SJCRH30 (cell line): ENCODE data around the gene LMBRD2. TPM values are rescaled to one million over a fixed set of nuclear protein-coding genes. Genes with fewer than 3 reads are reported as not detected.
"Not testable (repeated sequence)": the region's sequence is repeated elsewhere in the genome, so short reads cannot be mapped to it uniquely, and the experiment has no call there.

ENCODE experiments used
- DNase-seq, 2 experiments: peaks; one replicate each; pipeline ENCODE4 v3.0.0-alpha.2; 2015 to 2020
- H3K27ac ChIP-seq: fragments of 250-450 bp; sonication (Bioruptor Pico); 2 replicates; pipeline ENCODE4 v1.5.1; 2020; ENCODE audit warnings: mild to moderate bottlenecking, moderate library complexity
- H3K27me3 ChIP-seq: fragments of 250-450 bp; sonication (Bioruptor Pico); 2 replicates; pipeline ENCODE4 v1.5.1; 2020; ENCODE audit warnings: mild to moderate bottlenecking, moderate library complexity
- H3K36me3 ChIP-seq: fragments of 250-450 bp; sonication (Bioruptor Pico); 2 replicates; pipeline ENCODE4 v1.5.1; 2020; ENCODE audit warnings: mild to moderate bottlenecking, moderate library complexity
- H3K4me1 ChIP-seq: fragments of 250-450 bp; sonication (Bioruptor Pico); 2 replicates; pipeline ENCODE4 v1.5.1; 2020; ENCODE audit warnings: mild to moderate bottlenecking, moderate library complexity
- H3K4me3 ChIP-seq: fragments of 250-450 bp; sonication (Bioruptor Pico); 2 replicates; pipeline ENCODE4 v1.5.1; 2020; ENCODE audit warnings: mild to moderate bottlenecking, moderate library complexity
- H3K9me3 ChIP-seq: fragments of 250-450 bp; sonication (Bioruptor Pico); replicated peaks from 2 replicates; pipeline ENCODE4 v1.5.1; 2020; ENCODE audit warnings: mild to moderate bottlenecking, moderate library complexity
- total RNA-seq: library from RNA; depleted of rRNA; stranded (reverse); fragments of >200 nt; shearing (Covaris generic); gene quantifications from 2 replicates; pipeline ENCODE4 v1.2.3, GENCODE V29; 2014

LMBRD2 gene
- total RNA-seq, 1 experiment from 2014 or later = 14.9 TPM

GRCh38 chr5:36152324-36153297, 924 bp upstream of the LMBRD2 start:
- Histone ChIP-seq H3K36me3 (peaks cover 46% of the 10 kb centered on the region), H3K27ac (peak overlapping the region; percentile 96), H3K4me3 (peak overlapping the region; percentile 87), H3K9me3 (no peaks in the 10 kb centered on the region), H3K4me1 (peaks cover 27% of the 10 kb centered on the region), H3K27me3 (no peaks in the 10 kb centered on the region)
- peak in 1 of 2 experiments; percentile 46 for DNase-seq

GRCh38 chr5:36150676-36151433, 832 bp downstream of the LMBRD2 start:
- Histone ChIP-seq H3K4me1 (peaks cover 19% of the 10 kb centered on the region), H3K36me3 (peaks cover 38% of the 10 kb centered on the region), H3K27ac (peak overlapping the region; percentile 96), H3K27me3 (no peaks in the 10 kb centered on the region), H3K9me3 (no peaks in the 10 kb centered on the region), H3K4me3 (peak overlapping the region; percentile 87)
- peak; percentile 75 to 77 for DNase-seq

- peaks cover 11% of the 10 kb centered on the region for H3K4me1 ChIP-seq
- no peak overlapping the region for H3K27ac ChIP-seq
- H3K36me3 ChIP-seq = peaks cover 6% of the 10 kb centered on the region
- no peaks in the 10 kb centered on the region for H3K9me3 ChIP-seq
- DNase-seq = no peak
- no peak overlapping the region for H3K4me3 ChIP-seq
- no peaks in the 10 kb centered on the region for H3K27me3 ChIP-seq
These were observed 4.0 kb downstream of the LMBRD2 start for GRCh38 chr5:36147681-36148080.

GRCh38 chr5:36146390-36146789, 5.3 kb downstream of the LMBRD2 start:
- H3K4me3 ChIP-seq = no peak overlapping the region
- H3K4me1 ChIP-seq = peaks cover 11% of the 10 kb centered on the region
- DNase-seq = no peak
- H3K27me3 ChIP-seq = no peaks in the 10 kb centered on the region
- peaks cover 6% of the 10 kb centered on the region for H3K36me3 ChIP-seq
- no peaks in the 10 kb centered on the region for H3K9me3 ChIP-seq
- H3K27ac ChIP-seq = no peak overlapping the region

DNA sequence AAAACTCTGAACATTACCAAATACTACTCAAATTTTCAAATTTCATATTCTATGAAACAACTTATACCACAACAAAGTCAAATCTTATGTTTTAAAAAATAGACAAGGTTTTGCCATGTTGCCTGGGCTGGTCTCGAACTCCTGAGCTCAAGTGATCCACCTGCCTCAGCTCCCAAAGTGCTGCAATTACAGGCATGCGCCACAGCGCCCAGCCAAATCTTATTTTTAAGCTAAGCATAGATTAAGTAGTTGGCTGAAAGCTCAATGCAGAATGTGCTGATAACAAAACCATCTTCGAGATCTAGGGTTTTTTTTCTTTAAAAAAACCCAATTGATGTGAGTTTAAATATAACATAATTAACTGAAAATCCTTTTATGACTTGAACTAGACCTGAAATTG, 6.4 kb downstream of the LMBRD2 start:
- DNase-seq = no peak
- Histone ChIP-seq H3K27ac (no peak overlapping the region), H3K27me3 (no peaks in the 10 kb centered on the region), H3K4me3 (no peak overlapping the region), H3K9me3 (no peaks in the 10 kb centered on the region), H3K36me3 (peaks cover 16% of the 10 kb centered on the region), H3K4me1 (peaks cover 9% of the 10 kb centered on the region)

- no peak overlapping the region for H3K27ac ChIP-seq
- DNase-seq = no peak
- peaks cover 37% of the 10 kb centered on the region for H3K36me3 ChIP-seq
- H3K27me3 ChIP-seq = no peaks in the 10 kb centered on the region
- H3K4me3 ChIP-seq = no peak overlapping the region
- H3K9me3 ChIP-seq = no peaks in the 10 kb centered on the region
- H3K4me1 ChIP-seq = no peaks in the 10 kb centered on the region
These were observed 12.6 kb downstream of the LMBRD2 start for GRCh38 chr5:36138900-36139683.

DNA sequence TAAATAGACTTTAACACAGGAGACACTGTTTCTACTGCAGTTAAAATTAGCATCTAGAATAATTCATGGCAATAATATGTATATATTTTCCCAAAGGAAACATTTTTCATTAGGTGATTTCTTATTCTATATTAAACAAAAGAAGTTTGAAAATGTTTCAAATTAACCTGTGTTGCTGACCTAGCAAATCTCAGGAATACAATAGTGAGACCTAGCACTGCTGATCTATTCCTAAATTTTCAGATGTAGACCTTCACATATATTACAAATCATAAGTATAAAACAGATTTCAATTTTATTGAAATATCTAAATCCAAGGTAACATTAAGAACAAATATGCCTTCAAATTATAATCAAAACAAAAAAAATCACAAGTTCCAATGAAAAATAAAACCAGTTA, 15.1 kb downstream of the LMBRD2 start:
- H3K27me3 ChIP-seq = no peaks in the 10 kb centered on the region
- no peak for DNase-seq
- no peak overlapping the region for H3K27ac ChIP-seq
- H3K4me1 ChIP-seq = no peaks in the 10 kb centered on the region
- H3K9me3 ChIP-seq = no peaks in the 10 kb centered on the region
- H3K4me3 ChIP-seq = no peak overlapping the region
- peaks cover 45% of the 10 kb centered on the region for H3K36me3 ChIP-seq

GRCh38 chr5:36135988-36136387, 15.7 kb downstream of the LMBRD2 start:
- Histone ChIP-seq H3K36me3 (peaks cover 40% of the 10 kb centered on the region), H3K27me3 (no peaks in the 10 kb centered on the region), H3K4me1 (no peaks in the 10 kb centered on the region), H3K4me3 (no peak overlapping the region), H3K27ac (no peak overlapping the region), H3K9me3 (no peaks in the 10 kb centered on the region)
- no peak for DNase-seq

DNA sequence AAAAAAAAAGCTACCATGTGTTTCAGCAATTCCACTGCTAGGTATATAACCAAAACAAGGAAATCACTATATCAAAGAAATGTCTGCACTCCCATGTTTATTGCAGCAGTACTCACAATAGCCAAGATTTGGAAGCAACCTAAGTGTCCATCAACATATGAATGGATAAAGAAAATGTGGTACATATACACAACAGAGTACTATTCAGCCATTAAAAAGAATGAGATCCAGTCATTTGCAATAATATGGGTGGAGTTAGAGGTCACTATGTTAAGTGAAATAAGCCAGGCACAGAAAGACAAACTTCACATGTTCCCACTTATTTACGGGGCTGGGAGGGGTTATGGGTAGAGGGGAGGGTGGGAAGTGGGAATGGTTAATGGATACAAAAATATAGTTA, 18.7 kb downstream of the LMBRD2 start:
- H3K27me3 ChIP-seq, H3K4me3 ChIP-seq, DNase-seq, H3K27ac ChIP-seq, H3K4me1 ChIP-seq, H3K9me3 ChIP-seq: not testable (repeated sequence)
- peaks cover 26% of the 10 kb centered on the region for H3K36me3 ChIP-seq

DNA sequence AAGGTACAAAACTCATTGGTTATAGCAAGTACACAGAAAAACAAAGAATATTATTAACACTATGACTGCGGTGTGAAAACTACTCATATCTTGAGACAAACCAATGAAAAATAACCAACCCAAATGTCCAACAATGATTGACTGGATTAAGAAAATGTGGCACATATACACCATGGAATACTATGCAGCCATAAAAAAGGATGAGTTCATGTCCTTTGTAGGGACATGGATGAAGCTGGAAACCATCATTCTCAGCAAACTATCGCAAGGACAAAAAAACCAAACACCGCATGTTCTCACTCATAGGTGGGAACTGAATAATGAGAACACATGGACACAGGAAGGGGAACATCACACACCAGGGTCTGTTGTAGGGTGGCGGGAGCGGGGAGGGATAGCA, 22.0 kb downstream of the LMBRD2 start:
- H3K4me3 ChIP-seq, H3K27ac ChIP-seq, H3K27me3 ChIP-seq, H3K4me1 ChIP-seq, H3K9me3 ChIP-seq, DNase-seq: not testable (repeated sequence)
- peaks cover 25% of the 10 kb centered on the region for H3K36me3 ChIP-seq

DNA sequence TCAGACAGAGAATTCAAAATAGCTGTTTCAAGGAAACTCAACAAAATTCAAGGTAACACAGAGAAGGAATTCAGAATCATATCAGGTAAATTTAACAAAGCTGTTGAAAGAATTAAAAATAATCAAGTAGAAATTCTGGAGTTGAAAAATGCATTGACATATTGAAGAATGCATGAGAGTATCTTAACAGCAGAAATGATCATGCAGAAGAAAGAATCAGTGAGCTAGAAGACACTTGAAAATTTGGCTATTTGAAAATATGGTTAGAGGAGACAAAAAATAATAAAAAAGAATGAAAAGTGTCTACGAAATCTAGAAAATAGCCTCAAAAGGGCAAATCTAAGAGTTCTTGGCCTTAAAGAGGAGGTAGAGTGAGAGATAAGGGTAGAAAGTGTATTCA, 22.9 kb downstream of the LMBRD2 start:
- H3K4me3 ChIP-seq = no peak overlapping the region
- H3K4me1 ChIP-seq = no peaks in the 10 kb centered on the region
- peaks cover 6% of the 10 kb centered on the region; the same call in 1 of the 2 replicates for H3K9me3 ChIP-seq
- no peaks in the 10 kb centered on the region for H3K27me3 ChIP-seq
- DNase-seq = no peak
- H3K27ac ChIP-seq = no peak overlapping the region
- peaks cover 19% of the 10 kb centered on the region for H3K36me3 ChIP-seq

DNA sequence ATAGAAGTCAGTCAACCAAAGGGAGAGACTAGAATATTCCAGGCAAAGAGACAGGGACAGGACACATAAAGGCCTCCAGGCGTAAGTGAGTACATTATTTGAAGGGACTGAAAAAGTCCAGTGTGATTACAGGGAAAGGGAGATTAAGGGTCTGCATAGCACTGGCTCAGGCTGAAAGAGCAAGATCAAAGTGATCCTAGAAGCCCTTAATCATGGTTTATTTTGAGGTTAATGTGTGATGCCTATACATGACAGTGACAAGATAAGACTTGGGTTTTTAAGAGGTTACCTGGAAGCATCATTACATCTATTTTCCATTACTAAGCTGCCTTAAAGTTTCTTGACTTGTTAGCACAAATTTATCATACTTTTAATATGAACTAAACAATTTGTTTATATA, 25.8 kb downstream of the LMBRD2 start:
- H3K9me3 ChIP-seq = peaks cover 6% of the 10 kb centered on the region; the same call in 1 of the 2 replicates
- H3K4me3 ChIP-seq = no peak overlapping the region
- H3K27ac ChIP-seq = no peak overlapping the region
- H3K4me1 ChIP-seq = no peaks in the 10 kb centered on the region
- peaks cover 13% of the 10 kb centered on the region for H3K36me3 ChIP-seq
- DNase-seq = peak in 1 of 2 experiments; percentile 9
- H3K27me3 ChIP-seq = no peaks in the 10 kb centered on the region

GRCh38 chr5:36111238-36111637, 40.4 kb downstream of the LMBRD2 start:
- H3K36me3 ChIP-seq = peaks cover 28% of the 10 kb centered on the region
- no peak overlapping the region for H3K4me3 ChIP-seq
- no peak overlapping the region for H3K27ac ChIP-seq
- no peak for DNase-seq
- H3K4me1 ChIP-seq = no peaks in the 10 kb centered on the region
- no peaks in the 10 kb centered on the region for H3K27me3 ChIP-seq
- no peaks in the 10 kb centered on the region for H3K9me3 ChIP-seq

DNA sequence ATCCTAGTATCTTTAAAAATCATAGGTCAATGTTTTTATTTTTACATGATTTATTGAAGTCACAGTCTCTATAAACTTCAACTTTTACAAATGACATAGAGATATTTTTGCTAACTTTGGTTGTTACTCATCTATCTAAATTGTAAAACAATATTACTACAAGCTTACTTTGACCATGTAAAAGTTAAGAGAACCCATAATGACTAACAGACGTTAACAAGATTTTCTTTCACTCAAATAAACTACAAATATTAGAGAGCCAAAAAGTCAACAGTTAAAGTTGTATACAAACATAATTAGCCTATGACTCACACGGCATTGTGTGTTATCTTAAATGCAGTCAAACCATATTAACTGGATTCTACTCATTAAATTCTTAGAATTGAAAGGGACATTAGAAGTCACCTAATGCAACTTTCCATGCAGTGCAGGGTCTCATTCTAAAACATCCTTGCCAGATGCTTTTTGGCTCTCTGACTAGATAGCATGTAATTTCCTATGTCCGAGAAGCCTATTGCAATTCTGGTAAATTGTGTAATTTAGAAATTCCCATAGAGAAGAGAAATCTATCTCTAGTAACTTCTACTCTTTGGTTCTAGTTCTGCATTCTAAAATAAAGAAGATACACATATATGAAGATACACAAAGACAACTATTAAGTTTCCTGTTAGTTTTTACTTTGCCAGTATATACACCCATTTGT, 42.8 kb downstream of the LMBRD2 start:
- H3K27ac ChIP-seq = no peak overlapping the region
- no peaks in the 10 kb centered on the region for H3K9me3 ChIP-seq
- no peak for DNase-seq
- H3K4me1 ChIP-seq = no peaks in the 10 kb centered on the region
- peaks cover 15% of the 10 kb centered on the region for H3K36me3 ChIP-seq
- H3K4me3 ChIP-seq = no peak overlapping the region
- no peaks in the 10 kb centered on the region for H3K27me3 ChIP-seq
